Stimulated activated CD8-positive, alpha-beta memory T cell treated with anti-CD3 and anti-CD28 coated beads, Interleukin-7, amount 100 ng/mL, for 1 hour (primary cell): Measurements from ENCODE around the gene ST3GAL3.

Experiments used
- DNase-seq, 2 donors: peaks; one replicate each; pipeline ENCODE4 v3.0.0-alpha.2; 2020; ENCODE audit warnings: low read depth in 2 of 2

Gene ST3GAL3

DNA sequence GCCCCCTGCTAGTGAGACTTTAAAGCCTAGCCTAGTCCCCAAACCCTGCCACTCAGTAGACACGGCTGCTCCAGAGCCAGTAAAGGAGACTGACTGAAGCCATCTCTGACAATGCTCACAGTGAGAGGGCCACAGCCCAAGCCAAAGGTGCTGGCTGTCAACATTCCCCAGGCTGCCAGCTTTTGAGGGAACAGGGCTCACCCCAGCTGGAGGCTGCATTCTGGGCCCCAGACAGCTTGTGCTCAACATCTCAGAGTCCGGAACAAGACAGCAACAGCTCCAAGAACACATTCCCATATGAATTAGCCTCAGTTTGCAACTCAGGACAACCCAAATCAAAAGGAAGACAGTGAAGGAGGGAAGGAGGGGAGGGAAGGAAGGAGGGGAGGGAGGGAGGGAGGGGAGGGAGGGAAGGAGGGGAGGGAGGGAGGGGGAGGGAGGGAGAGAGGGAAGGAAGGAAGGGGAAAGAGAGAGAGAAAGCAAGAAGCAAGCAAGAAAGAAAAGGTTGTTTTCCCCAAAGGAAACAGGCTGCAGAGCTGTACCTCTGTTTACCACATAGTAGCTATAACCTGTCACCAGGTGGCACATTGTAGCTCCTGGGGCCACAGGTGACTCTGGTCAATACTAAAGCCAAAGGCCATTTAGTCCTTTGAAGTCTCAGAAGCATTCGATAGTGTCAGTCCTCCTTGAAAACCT is 231.7 kb downstream of the ST3GAL3 start:
- DNase-seq: no peak

DNA sequence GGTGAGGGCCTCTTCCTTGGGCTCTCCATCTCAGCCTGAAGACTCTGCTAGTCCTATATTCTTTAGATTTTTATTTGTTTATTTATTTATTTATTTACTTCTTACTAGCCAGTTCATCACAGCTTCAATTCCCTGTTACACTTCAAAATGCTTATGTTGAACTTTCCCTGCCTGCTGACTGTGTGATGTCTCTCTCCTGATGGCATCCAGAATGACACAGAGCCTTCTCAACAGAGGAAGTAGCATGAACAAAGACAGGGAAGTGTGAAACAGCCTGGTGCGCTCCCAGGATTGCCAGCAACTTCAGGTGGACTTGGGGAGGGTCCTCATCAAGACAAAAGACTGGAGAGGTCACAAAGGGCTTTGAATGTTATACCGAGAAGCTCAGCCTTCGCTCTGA is 235.1 kb downstream of the ST3GAL3 start:
- DNase-seq: no peak

GRCh38 chr1:43944860-43945259 is 237.5 kb downstream of the ST3GAL3 start:
- DNase-seq: no peak

DNA sequence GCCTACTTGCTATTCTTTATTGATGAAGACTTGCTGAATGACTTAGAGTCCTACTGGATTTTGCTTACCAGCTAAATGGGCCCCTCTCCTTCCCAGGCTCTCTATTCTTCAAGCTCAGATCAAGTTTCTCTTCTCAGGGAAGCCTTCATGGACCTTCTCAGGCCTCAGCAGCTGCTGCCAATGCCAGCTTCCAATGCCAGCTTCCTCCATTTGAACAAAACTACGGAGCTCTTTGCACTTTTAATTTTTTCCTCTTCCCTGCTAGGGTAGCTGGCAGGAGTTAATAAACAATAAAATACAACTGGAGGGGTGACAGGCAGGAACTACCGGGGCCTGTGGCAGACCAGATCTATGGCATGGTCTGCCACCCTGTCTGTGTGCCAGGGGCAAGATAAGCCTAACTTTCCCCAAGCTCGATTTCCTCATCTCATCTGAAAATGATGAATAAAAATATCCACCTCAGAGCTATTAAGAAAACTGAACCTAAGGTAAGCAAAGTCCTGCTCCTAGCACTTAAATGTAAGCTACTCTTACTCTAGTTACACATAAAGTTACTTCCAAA is 238.4 kb downstream of the ST3GAL3 start:
- no peak for DNase-seq

- peak; percentile 82 to 90 for DNase-seq
Measured at GRCh38 chr1:43946236-43947060, 239.1 kb downstream of the ST3GAL3 start, which contains the start of gene IPO13. TSS of gene IPO13 (plus strand) at chr1:43946950. CDS start at chr1:43947601, 651 bp downstream.

GRCh38 chr1:43947061-43947873 is 239.9 kb downstream of the ST3GAL3 start:
- DNase-seq: no peak

- DNase-seq: no peak
Measured at GRCh38 chr1:43947874-43948437, 240.6 kb downstream of the ST3GAL3 start.

GRCh38 chr1:43949678-43950077 is 242.3 kb downstream of the ST3GAL3 start:
- no peak for DNase-seq

DNA sequence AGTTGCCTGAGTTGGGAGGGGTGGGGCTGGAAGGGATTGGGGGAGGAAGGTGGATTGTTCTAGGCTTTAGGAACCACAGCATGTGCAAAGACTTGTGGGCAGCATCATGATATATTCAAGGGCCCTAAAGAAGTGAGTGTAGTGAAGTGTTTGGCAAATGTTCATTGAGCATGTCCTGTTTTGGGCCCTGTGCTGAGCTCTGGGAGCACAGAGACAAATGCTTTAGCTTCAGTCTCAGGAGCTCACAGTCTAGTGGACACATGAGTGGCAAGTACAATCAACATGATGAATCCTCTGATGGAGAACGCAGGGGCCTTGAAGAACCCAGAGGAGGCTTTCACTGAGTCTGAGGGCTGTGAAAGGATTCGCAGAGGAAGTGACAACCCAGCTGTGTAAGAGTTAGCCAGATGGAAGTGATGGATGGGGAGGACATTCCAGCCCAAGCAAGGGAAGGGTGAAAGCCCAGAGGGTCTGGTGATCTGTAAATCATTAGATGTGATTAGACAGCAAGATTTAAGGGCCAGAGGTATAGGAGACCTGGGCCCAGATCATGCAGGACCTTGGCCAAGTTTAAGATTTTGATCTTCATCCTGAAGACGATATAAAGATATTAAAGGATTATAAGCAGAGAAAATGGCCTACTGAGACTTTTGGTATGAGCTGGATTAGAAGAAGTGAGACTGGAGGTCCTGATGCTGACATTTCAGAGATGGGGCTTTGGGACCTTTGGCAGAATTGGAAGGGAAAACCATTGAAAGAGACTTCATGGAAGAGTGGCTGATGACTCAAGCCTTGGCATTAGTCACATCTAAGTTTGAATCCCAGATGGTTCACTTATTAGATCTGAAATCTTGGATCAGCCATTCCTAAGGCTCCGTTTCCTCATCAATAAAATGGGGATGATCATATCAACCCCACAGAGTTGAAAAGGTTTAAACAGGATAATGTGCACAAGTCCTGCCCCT is 244.0 kb downstream of the ST3GAL3 start:
- DNase-seq: no peak

DNA sequence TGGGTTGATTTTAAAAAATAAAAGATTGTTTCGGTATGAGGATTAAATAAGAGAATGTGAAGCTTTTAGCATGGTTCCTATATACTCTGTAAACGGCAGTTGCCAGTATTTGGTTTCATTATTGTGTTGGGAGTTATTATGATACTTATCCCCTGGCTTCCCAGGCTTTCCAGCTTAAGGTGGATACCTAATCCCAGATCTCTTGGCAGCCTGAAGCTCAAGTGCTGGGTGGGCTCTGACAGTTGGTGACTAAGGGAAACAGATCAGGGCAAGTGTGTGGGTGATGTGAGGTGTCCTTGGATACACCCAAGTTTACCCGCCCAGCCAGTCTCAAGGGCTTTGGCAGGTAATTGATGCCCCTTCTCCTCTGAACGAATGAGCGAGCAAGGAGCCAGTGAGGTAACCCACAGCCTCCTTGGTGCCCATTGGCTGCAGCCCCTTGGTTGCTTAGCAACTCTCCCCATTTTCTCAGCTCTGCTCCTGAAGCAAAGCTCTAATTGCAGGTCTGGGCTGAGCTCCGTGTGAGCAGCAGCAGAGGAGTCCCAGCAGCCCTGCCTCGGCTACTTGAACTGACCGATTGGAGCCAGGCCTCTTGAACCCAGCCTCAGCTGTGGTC is 245.5 kb downstream of the ST3GAL3 start:
- no peak for DNase-seq

DNA sequence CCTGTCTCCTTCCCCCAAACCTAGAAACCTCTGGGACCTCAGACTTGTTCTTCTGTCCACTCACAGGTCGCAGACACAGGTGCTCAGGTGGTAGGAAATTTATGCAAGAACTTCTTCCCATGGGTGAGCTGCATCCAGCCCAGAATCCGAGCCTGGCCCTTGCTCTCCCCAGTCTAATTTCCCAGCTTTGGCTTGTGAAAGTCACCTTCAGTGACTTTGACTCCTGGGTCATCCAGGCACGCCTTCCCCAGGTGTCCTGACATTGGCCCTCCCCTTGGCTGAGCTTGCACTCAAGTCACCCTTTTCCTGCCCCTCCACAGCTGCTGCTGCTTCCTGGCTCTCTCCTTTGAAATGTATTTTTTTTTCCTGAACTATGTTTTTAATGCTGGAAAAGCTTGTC is 246.0 kb downstream of the ST3GAL3 start:
- no peak for DNase-seq

DNA sequence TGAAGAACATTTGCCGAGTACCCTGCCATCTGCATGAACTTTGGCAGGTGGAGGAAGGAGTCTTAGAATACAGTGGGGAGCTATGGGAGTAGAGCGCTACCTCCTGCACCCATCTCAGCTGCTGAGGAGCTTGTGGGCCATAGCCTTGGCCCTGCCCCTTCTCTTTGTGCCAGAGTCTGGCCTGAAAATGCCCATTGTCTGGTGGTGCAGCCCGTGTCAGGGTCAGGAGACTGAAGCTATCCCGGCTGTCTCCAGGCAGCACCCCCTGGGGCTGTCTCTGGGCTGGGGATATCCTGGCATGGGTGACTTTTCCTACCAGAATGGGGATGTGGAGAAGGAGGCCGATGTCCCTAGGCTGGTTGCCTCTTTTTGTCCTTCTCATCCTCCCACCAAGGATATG is 246.7 kb downstream of the ST3GAL3 start:
- no peak for DNase-seq

DNA sequence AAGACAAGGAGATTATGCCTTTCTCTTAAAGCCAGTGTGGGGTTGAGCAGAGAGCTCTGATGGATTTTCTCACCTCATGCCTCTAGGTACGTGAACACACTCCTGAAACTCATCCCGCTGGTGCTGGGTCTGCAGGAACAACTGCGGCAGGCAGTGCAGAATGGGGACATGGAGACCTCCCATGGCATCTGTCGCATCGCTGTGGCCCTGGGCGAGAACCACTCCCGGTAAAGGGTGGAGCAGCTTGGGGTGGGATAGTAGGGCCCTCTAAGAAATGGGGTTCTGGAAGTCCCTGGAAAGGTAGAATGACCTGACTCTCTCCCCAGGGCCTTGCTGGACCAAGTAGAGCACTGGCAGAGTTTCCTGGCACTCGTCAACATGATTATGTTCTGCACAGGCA is 248.9 kb downstream of the ST3GAL3 start:
- no peak for DNase-seq

DNA sequence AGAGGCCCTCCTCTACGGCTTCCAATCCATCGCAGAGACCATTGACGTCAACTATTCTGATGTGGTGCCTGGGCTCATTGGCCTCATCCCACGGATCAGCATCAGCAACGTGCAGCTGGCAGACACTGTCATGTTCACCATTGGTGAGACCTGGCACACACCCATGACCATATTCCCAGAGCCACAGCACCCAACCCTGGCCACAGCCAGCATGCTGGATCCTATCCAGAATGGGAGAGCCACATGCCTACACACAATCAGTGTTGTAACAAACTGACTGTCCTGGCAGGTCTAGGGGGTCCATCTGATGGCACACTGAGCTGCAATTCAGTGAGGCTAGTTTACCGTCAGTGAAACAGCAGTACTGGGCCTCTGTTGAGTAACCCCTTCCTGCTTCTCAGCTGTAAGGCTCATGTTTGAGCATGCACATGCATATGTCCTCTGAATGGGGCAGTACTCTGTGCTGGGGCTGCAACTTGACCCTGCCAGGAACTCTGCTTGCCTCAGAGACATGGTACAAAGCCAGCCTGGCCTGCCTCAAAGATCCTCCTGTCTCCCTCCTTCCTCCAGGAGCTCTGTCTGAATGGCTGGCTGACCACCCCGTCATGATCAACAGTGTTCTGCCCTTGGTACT is 250.2 kb downstream of the ST3GAL3 start:
- no peak for DNase-seq

DNA sequence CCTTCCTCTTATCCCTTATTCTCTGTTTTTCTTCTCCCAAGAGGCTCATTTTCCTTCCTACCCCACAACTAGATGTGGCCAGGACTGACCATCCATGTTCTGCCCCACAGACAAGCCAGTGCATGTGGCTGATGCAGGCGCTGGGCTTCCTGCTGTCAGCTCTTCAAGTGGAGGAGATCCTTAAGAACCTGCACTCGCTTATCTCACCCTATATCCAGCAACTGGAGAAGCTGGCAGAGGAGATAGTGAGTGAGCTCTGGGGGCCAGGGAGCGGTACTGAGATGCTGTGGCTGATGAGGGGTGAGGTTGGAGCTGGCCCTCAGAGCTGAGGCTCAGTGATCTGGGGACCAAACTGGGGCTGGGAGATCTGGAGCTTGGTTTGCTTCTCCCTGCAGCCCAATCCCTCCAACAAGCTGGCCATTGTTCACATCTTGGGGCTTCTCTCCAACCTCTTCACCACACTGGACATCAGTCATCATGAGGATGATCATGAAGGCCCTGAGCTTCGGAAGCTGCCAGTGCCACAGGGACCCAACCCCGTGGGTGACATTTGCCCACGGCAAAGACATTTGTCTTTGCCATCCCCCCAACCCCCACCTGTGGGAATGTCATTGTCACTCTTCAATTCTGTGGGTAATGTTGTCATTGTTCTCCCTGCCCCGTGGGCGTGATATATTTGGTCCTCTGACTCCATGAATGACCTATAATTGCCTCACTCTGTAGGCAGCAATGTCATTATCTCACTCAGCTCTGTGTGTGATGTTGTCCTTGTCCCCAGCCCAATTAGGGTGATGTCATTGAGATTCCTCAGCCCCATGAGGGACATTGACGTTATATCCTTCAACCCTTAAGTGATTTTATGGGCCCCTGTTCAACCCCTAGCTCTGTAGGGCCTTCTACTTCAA is 251.3 kb downstream of the ST3GAL3 start:
- no peak for DNase-seq

- DNase-seq: no peak
Measured at GRCh38 chr1:43960798-43961197, 253.5 kb downstream of the ST3GAL3 start.

GRCh38 chr1:43961692-43962091 is 254.4 kb downstream of the ST3GAL3 start:
- DNase-seq: no peak

- DNase-seq: no peak
Measured at GRCh38 chr1:43962324-43962723, 255.0 kb downstream of the ST3GAL3 start.
